K562 (cell line): Measurements from ENCODE around the gene TGFB2. TPM values are rescaled to one million over a fixed set of nuclear protein-coding genes. Genes with fewer than 3 reads are reported as not detected.

Experiments used
- ATAC-seq: fragments of 200-7000 bp; cut with Tn5 transposase; 3 replicates; pipeline ENCODE4 v1.9.1; 2020; ENCODE audit warnings: moderate library complexity
- BruUV-seq: library from RNA; stranded (reverse); fragments of 400-500 nt; replicated peaks from 2 replicates; lab custom pipeline; 2021; lab: Mats Ljungman, UMichigan
- CTCF ChIA-PET: fragments of 300-600 bp; formaldehyde crosslinking; extraction: SDS; loops from one replicate; lab custom pipeline; 2021; ENCODE audit warnings: low intra/inter-chr PET ratio; lab: Yijun Ruan, JAX
- POLR2A ChIA-PET: fragments of 300-600, 350-650 bp; sonication (Branson Sonifier 250); formaldehyde crosslinking; extraction: SDS; loops from one replicate; lab custom pipeline; 2021; ENCODE audit warnings: antibody characterized with exemption, inconsistent platforms; lab: Yijun Ruan, JAX
- DNase-seq, 4 experiments: peaks; one replicate each; pipeline versions ENCODE4 v3.0.0 to v3.0.0-alpha.2; 2011 to 2018; ENCODE audit warnings: low spot score in 3 of 4, mixed read lengths in 3 of 4; ENCODE audit errors: extremely low read depth in 1 of 4
- FAIRE-seq: peaks from 2 replicates; lab custom pipeline; 2011; peaks lifted over from hg19 to GRCh38; lab: Jason Lieb, UNC
- H2AFZ ChIP-seq: 2 replicates; pipeline ENCODE4 v1.6.0; 2011; ENCODE audit warnings: low read depth, low read length, control low read depth, inconsistent platforms
- H3K27ac ChIP-seq: fragments of 200-600 bp; 3 replicates; pipeline ENCODE4 v1.8.0; 2011; ENCODE audit warnings: low read depth, mild to moderate bottlenecking, control low read depth, inconsistent platforms, low read length, moderate library complexity, mixed read lengths; ENCODE audit errors: extremely low read depth
- H3K27me3 ChIP-seq, 2 experiments: fragments of 300-600 bp in 1 of 2; 2 replicates in 1 of 2; 3 replicates in 1 of 2; pipeline versions ENCODE4 v1.6.0 to v1.8.0; 2011; ENCODE audit warnings: inconsistent platforms in 2 of 2, low read length in 2 of 2, mild to moderate bottlenecking in 1 of 2, mixed read lengths in 1 of 2, moderate library complexity in 1 of 2; ENCODE audit not compliant: control insufficient read depth in 2 of 2, insufficient read depth in 2 of 2
- H3K36me3 ChIP-seq: fragments of 300-600 bp; 3 replicates; pipeline ENCODE4 v1.8.0; 2011; ENCODE audit warnings: mild to moderate bottlenecking, low read length, inconsistent platforms; ENCODE audit not compliant: control insufficient read depth, insufficient read depth
- H3K4me1 ChIP-seq, 2 experiments: fragments of 200-600 bp in 1 of 2; replicated peaks in 1 of 2; 2 replicates in 1 of 2; 3 replicates in 1 of 2; pipeline versions ENCODE4 v1.5.1 to v1.8.0; 2011; ENCODE audit warnings: inconsistent platforms in 2 of 2, low read length in 2 of 2, mild to moderate bottlenecking in 1 of 2, mixed read lengths in 1 of 2, moderate library complexity in 1 of 2; ENCODE audit not compliant: control insufficient read depth in 2 of 2, insufficient read depth in 2 of 2
- H3K4me2 ChIP-seq: 2 replicates; pipeline ENCODE4 v1.6.1; 2011; ENCODE audit warnings: low read length, control low read depth, inconsistent platforms, mixed read lengths; ENCODE audit not compliant: insufficient read depth
- H3K4me3 ChIP-seq: fragments of 200-600 bp; sonication (generic), shearing (Covaris generic); 2 replicates; pipeline ENCODE4 v1.5.1; 2016; ENCODE audit warnings: control low read depth, inconsistent platforms
- H3K79me2 ChIP-seq: fragments of 200-600 bp; 3 replicates; pipeline ENCODE4 v1.8.0; 2011; ENCODE audit warnings: low read length, inconsistent platforms; ENCODE audit not compliant: control insufficient read depth, insufficient read depth
- H3K9ac ChIP-seq, 2 experiments: 2 replicates each; pipeline versions ENCODE4 v1.6.0 to v1.6.1; 2011; ENCODE audit warnings: low read depth in 2 of 2, low read length in 2 of 2, control low read depth in 1 of 2, inconsistent platforms in 1 of 2, mild to moderate bottlenecking in 1 of 2, mixed read lengths in 1 of 2; ENCODE audit not compliant: insufficient read depth in 1 of 2
- H3K9me1 ChIP-seq: one replicate; pipeline ENCODE4 v1.6.0; 2011; ENCODE audit warnings: inconsistent platforms, mild to moderate bottlenecking, low read length, moderate library complexity; ENCODE audit not compliant: control insufficient read depth, insufficient read depth
- H3K9me3 ChIP-seq: replicated peaks from 2 replicates; pipeline ENCODE4 v1.5.1; 2011; ENCODE audit warnings: low read depth, low read length, inconsistent platforms; ENCODE audit not compliant: control insufficient read depth, insufficient read depth
- H4K20me1 ChIP-seq: replicated peaks from 2 replicates; pipeline ENCODE4 v1.6.1; 2011; ENCODE audit warnings: low read length, inconsistent platforms, mixed read lengths; ENCODE audit not compliant: control insufficient read depth, insufficient read depth
- C11orf30 ChIP-seq: fragments of 450-650 bp; IDR thresholded peaks from 2 replicates; pipeline ENCODE4 v1.6.1; 2016; ENCODE audit warnings: low read depth, mild to moderate bottlenecking
- GABPB1 ChIP-seq: sonication (generic); formaldehyde crosslinking; IDR thresholded peaks from 2 replicates; pipeline ENCODE4 v1.8.0; 2022; ENCODE audit warnings: mild to moderate bottlenecking, missing genetic modification reagents
- HMGN3 ChIP-seq: IDR thresholded peaks from 2 replicates; pipeline ENCODE4 v1.6.1; 2011; ENCODE audit warnings: borderline replicate concordance, low read depth, mild to moderate bottlenecking, mixed read lengths, low read length; ENCODE audit not compliant: insufficient read length; ENCODE audit errors: extremely low read depth
- IRF1 ChIP-seq: sonication (generic); formaldehyde crosslinking; IDR thresholded peaks from 2 replicates; pipeline ENCODE4 v1.8.0; 2022; ENCODE audit warnings: missing genetic modification reagents, mild to moderate bottlenecking, borderline replicate concordance
- NFIC ChIP-seq: fragments of 450-650 bp; IDR thresholded peaks from 2 replicates; pipeline ENCODE4 v1.6.1; 2017; ENCODE audit warnings: mild to moderate bottlenecking, inconsistent platforms
- TSC22D4 ChIP-seq: fragments of 450-650 bp; IDR thresholded peaks from 2 replicates; pipeline ENCODE4 v1.6.1; 2016; ENCODE audit warnings: missing genetic modification characterization, missing biosample characterization, control low read depth
- XRCC3 ChIP-seq: fragments of 450-650 bp; IDR thresholded peaks from 2 replicates; pipeline ENCODE4 v1.6.1; 2017; ENCODE audit warnings: mild to moderate bottlenecking, moderate library complexity
- ZBTB34 ChIP-seq: fragments of 250-450 bp; sonication (Bioruptor Pico); IDR thresholded peaks from 2 replicates; pipeline ENCODE4 v1.8.0; 2021; ENCODE audit warnings: mild to moderate bottlenecking, moderate library complexity
- ZNF165 ChIP-seq: fragments of 250-450 bp; sonication (Bioruptor Pico); IDR thresholded peaks from 2 replicates; pipeline ENCODE4 v1.4.0; 2020; ENCODE audit warnings: borderline replicate concordance
- ZNF212 ChIP-seq: fragments of 450-650 bp; formaldehyde crosslinking; IDR thresholded peaks from 2 replicates; pipeline ENCODE4 v1.4.0; 2020; ENCODE audit warnings: mild to moderate bottlenecking
- WGBS: fragments of 100-300 bp; shearing (Covaris generic); methylation state at CpG from one replicate; pipeline ENCODE4 v1.1.6; 2016; ENCODE audit warnings: low coverage, mixed read lengths; ENCODE audit not compliant: insufficient coverage; ENCODE audit errors: missing lambda C conversion rate; 5-methylcytosine and 5-hydroxymethylcytosine counted together
- in situ Hi-C: fragments of 300-500 bp; cut with MboI; formaldehyde crosslinking; loops from 4 replicates; pipeline ENCODE4 v1.15.0; 2018; ENCODE audit warnings: inconsistent platforms, mixed read lengths
- intact Hi-C: fragments of 100-400 bp; cut with micrococcal nuclease; formaldehyde crosslinking; loops from 2 replicates; pipeline ENCODE4 v1.14.2; 2022
- polyA plus RNA-seq, 8 experiments: library from polyadenylated mRNA; depleted of rRNA in 4 of 8; stranded (reverse) in 5 of 8; unstranded in 3 of 8; fragments of >200 nt; fragmentation: Nextera tagmentation in 2 of 8; fragmentation: Illumina TruSeq in 1 of 8; extraction: Ambion mirVana in 2 of 8; extraction: Trizol in 1 of 8; gene quantifications; 2 replicates each; pipeline versions ENCODE4 v1.2.1 to v1.2.3, GENCODE V29; 2011 to 2014; ENCODE audit warnings: inconsistent platforms in 1 of 8, missing spikeins in 1 of 8
- total RNA-seq, 7 experiments: library from RNA; depleted of rRNA in 6 of 7; stranded (reverse); fragments of >200 nt in 6 of 7; fragmentation: Illumina TruSeq in 2 of 7; extraction: Trizol in 2 of 7; gene quantifications; 2 replicates each; pipeline versions ENCODE4 v1.2.1 to v1.2.3, GENCODE V29; 2011 to 2021; ENCODE audit warnings: low replicate concordance in 1 of 7
- TF ChIP-seq, protein P1 (sequence below): fragments of 450-650 bp; IDR thresholded peaks from 2 replicates; pipeline ENCODE4 v1.7.0; 2016; ENCODE audit warnings: borderline replicate concordance

Gene TGFB2
- total and polyA plus RNA-seq, 9 of the 15 experiments (the other 6 are each of a cell fraction or from before 2014, with no cell fraction given), result 0.03 to 0.41 (median 0.11) TPM; not detected in 3

DNA sequence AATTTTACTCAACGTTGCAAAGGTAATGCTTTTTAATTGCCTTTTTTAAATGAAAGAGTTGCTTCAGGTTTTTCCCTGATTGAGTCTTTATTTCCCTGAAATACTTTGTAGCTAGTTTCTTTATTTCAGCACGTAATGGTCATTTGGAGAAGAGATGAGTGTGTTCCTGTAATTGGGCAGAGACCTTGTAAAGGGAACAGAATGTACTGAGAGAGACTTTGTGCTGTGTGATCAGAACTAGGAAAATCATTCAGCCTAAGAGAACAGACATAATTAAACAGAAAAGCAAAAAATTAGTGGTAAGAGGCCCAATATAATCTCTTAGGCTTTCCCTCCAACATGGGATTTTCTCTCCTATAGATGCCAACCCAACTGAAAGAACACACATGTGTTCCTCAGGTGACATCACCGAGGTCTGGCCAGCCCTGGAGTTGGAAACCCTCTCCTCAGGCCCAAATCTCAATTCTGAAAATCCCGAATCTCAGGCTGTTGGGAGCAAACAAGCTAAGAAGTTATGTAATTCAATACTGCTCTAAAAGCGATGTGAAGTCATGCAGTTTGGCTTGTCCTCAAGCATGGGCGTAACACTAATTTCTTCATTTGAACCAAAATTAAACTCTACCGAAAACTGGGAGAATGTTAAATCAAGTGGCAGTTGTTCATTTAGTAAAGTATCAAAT lies 102.0 kb downstream of the TGFB2 start:
- H3K27ac ChIP-seq, result no peak overlapping the region
- 1% methylated on average over 7 of the region's 7 CpGs for WGBS
- no peaks in the 10 kb centered on the region for H4K20me1 ChIP-seq
- FAIRE-seq (no peak), ATAC-seq (no peak), DNase-seq (no peak)
- BruUV-seq, result no TSS peak
- intact Hi-C loops (no loop called here), in situ Hi-C loops (no loop called here)
- POLR2A ChIA-PET, result no interaction called here
- CTCF ChIA-PET, result no interaction called here
- H2AFZ ChIP-seq, result no peak overlapping the region
- H3K36me3 ChIP-seq, result no peaks in the 10 kb centered on the region
- no peaks in the 10 kb centered on the region for H3K9me3 ChIP-seq
- H3K9me1 ChIP-seq, result no peaks in the 10 kb centered on the region
- no peaks in the 10 kb centered on the region for H3K79me2 ChIP-seq
- no peak overlapping the region for H3K4me3 ChIP-seq
- H3K4me1 ChIP-seq, result no peaks in the 10 kb centered on the region
- no peaks in the 10 kb centered on the region for H3K27me3 ChIP-seq
- no peak overlapping the region for H3K4me2 ChIP-seq
- no peak overlapping the region for H3K9ac ChIP-seq
- TF ChIP-seq TSC22D4 (tag) (no peak), IRF1 (no peak), ZBTB34 (CRISPR knock-in tag) (no peak), NFIC (no peak), ZNF212 (CRISPR knock-in tag) (no peak), HMGN3 (no peak), GABPB1 (CRISPR knock-in tag) (no peak), ZNF165 (CRISPR knock-in tag) (no peak), C11orf30 (no peak), XRCC3 (no peak)
- TF ChIP-seq, protein P1, sequence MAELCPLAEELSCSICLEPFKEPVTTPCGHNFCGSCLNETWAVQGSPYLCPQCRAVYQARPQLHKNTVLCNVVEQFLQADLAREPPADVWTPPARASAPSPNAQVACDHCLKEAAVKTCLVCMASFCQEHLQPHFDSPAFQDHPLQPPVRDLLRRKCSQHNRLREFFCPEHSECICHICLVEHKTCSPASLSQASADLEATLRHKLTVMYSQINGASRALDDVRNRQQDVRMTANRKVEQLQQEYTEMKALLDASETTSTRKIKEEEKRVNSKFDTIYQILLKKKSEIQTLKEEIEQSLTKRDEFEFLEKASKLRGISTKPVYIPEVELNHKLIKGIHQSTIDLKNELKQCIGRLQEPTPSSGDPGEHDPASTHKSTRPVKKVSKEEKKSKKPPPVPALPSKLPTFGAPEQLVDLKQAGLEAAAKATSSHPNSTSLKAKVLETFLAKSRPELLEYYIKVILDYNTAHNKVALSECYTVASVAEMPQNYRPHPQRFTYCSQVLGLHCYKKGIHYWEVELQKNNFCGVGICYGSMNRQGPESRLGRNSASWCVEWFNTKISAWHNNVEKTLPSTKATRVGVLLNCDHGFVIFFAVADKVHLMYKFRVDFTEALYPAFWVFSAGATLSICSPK, result no peak
